ENCODE measurements around the gene RSU1. TPM values are rescaled to one million over a fixed set of nuclear protein-coding genes. Genes with fewer than 3 reads are reported as not detected.

RSU1 gene
- total RNA-seq, 1 donor: 155 TPM

DNA sequence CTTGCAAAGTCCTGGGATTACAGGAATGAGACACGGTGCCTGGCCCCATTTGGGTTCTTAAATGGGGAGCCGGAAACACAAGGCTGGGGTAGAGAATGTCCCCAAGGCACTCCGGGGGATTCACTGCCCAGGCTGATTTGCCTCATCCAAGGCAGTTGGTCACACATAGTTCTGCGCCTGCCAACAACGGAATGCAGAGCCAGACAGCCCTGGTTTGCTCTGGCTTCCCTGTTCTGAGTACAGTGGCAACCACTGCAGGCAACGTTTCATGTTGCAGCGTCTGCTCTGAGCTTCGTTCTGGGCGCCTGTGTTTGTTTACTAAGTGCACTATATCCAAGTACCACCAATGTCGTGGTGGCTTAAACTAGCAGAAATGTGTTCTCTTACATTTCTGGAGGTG is 233.8 kb downstream of the RSU1 start:
- DNase-seq (ENCODE audit: low read depth): no peak
- TF ChIP-seq CTCF (IDR thresholded peaks at IDR 0.05; ENCODE audit: insufficient read depth, low read length): no peak
- H3K4me3 ChIP-seq (ENCODE audit: low read depth, low read length): no peak overlapping the region

GRCh38 chr10:16581202-16581601 is 236.0 kb downstream of the RSU1 start:
- no peak for DNase-seq (ENCODE audit: low read depth)
- no peak for TF ChIP-seq CTCF (IDR thresholded peaks at IDR 0.05; ENCODE audit: insufficient read depth, low read length)
- no peak overlapping the region for H3K4me3 ChIP-seq (ENCODE audit: low read depth, low read length)

- H3K4me3 ChIP-seq (ENCODE audit: low read depth, low read length): no peak overlapping the region
- TF ChIP-seq CTCF (IDR thresholded peaks at IDR 0.05; ENCODE audit: insufficient read depth, low read length): no peak
- DNase-seq (ENCODE audit: low read depth): no peak
These were observed 246.5 kb downstream of the RSU1 start for GRCh38 chr10:16570731-16571130.

- DNase-seq (ENCODE audit: low read depth): no peak
- no peak overlapping the region for H3K4me3 ChIP-seq (ENCODE audit: low read depth, low read length)
- TF ChIP-seq CTCF (IDR thresholded peaks at IDR 0.05; ENCODE audit: insufficient read depth, low read length): no peak
These were observed 250.9 kb downstream of the RSU1 start for GRCh38 chr10:16566202-16566805.

DNA sequence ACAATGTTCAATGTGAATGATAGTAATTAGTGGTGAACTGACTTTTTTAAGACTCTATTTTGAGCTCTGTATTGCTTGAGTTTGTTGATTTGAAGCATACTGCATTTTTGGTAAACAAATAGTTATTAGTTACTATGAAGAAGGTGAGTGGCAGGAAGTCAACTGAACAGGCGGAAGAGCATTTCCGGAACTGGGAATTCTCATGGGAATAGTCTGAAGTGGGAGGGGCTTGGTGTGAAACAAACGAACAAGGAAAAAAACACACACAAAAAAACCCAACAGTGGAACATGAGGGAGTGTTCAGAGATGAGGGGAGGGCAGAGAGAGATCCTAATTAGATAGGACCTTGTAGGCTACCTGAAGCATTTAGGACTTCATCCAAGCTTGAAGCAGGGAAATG is 251.6 kb downstream of the RSU1 start:
- no peak for TF ChIP-seq CTCF (IDR thresholded peaks at IDR 0.05; ENCODE audit: insufficient read depth, low read length)
- peak; percentile 2 for DNase-seq (ENCODE audit: low read depth)
- no peak overlapping the region for H3K4me3 ChIP-seq (ENCODE audit: low read depth, low read length)

GRCh38 chr10:16562891-16563290 is 254.3 kb downstream of the RSU1 start:
- H3K4me3 ChIP-seq (ENCODE audit: low read depth, low read length): no peak overlapping the region
- no peak for DNase-seq (ENCODE audit: low read depth)
- TF ChIP-seq CTCF (IDR thresholded peaks at IDR 0.05; ENCODE audit: insufficient read depth, low read length): no peak

- DNase-seq (ENCODE audit: low read depth): no peak
- TF ChIP-seq CTCF (IDR thresholded peaks at IDR 0.05; ENCODE audit: insufficient read depth, low read length): no peak
- no peak overlapping the region for H3K4me3 ChIP-seq (ENCODE audit: low read depth, low read length)
These were observed 257.9 kb downstream of the RSU1 start for GRCh38 chr10:16559236-16559773.

Measured in fibroblast of the aortic adventitia (primary cell).